Immature natural killer cell (primary cell): ENCODE data around the gene LMX1A. TPM values are rescaled to one million over a fixed set of nuclear protein-coding genes. Genes with fewer than 3 reads are reported as not detected.
A peak's percentile ranks its signal among the peaks of the same experiment; 100 is the strongest.

Experiments
- DNase-seq, 3 donors: peaks; one replicate each; pipeline ENCODE4 v3.0.0; 2022; ENCODE audit warnings: mixed read lengths in 1 of 3
- H3K27ac Mint-ChIP-seq, 6 donors: one replicate each; pipeline ENCODE4 v1.8.0; 2020; ENCODE audit warnings: mixed read lengths in 6 of 6, mild to moderate bottlenecking in 5 of 6, inconsistent platforms in 4 of 6, moderate library complexity in 3 of 6
- H3K27me3 Mint-ChIP-seq, 3 donors: one replicate each; pipeline ENCODE4 v1.8.0; 2020 to 2021; ENCODE audit warnings: low read depth in 3 of 3, mild to moderate bottlenecking in 3 of 3, mixed read lengths in 3 of 3, moderate library complexity in 3 of 3, inconsistent platforms in 1 of 3
- H3K36me3 Mint-ChIP-seq, 3 donors: one replicate each; pipeline ENCODE4 v1.8.0; 2020; ENCODE audit warnings: mixed read lengths in 3 of 3, inconsistent platforms in 2 of 3, mild to moderate bottlenecking in 2 of 3
- H3K4me1 Mint-ChIP-seq, 2 donors: one replicate each; pipeline ENCODE4 v1.8.0; 2020; ENCODE audit warnings: inconsistent platforms in 2 of 2, mild to moderate bottlenecking in 2 of 2, mixed read lengths in 2 of 2, moderate library complexity in 1 of 2
- H3K4me3 Mint-ChIP-seq, 5 donors: one replicate each; pipeline ENCODE4 v1.8.0; 2020; ENCODE audit warnings: mild to moderate bottlenecking in 5 of 5, mixed read lengths in 5 of 5, inconsistent platforms in 3 of 5, moderate library complexity in 3 of 5
- H3K9me3 Mint-ChIP-seq, 6 donors: one replicate each; pipeline ENCODE4 v1.8.0; 2020; ENCODE audit warnings: mild to moderate bottlenecking in 6 of 6, mixed read lengths in 6 of 6, inconsistent platforms in 4 of 6, moderate library complexity in 3 of 6
- polyA plus RNA-seq, 3 donors: library from polyadenylated mRNA; unstranded; fragments of 300-500 nt; fragmentation: Illumina TruSeq; gene quantifications; one replicate each; pipeline ENCODE4 v1.2.3, GENCODE V29; 2021

Gene LMX1A
- not detected for polyA plus RNA-seq

DNA sequence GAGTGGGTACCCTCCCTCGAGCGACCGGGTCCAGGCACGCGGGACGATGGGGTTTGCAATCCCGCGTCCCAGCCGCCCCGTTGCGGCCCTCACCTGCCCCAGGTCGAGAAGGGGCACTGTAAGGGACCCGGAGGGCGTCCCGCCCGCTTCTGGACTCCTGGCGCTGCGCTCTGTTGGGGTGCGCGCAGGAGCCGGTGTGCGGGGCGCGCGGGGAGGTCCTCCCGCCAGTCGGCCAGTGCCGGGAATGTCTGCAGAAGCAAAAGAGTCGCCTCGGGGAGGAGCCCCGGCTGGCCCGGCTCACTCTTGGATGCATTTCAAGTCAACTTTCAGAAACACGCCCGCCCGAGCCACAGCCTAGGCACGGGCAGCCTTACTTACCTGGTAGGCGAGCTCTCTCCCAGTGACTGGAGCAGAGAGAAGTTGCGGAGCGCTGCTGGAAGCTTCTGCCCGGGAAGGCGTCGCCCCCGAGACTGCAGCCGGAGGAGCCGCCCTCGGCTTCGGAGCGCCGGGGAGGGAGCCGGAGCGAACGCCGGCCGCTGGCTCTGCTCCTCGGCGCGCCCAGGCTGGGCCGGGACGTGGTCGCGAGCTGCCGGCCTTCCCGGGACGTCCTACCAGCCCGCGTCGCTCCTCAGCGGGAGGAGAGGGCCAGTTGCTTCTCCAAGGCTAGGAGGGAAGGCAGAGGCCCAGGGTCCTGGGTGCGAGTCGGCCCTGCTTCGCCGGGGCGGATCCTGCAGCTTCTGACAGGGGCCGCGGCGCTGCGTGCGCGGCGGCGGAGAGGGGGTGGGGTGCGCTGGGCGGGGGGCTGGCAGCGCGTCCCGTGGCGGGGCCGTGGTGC, at the start of gene LMX1A:
Gene LMX1A (minus strand): TSS at position 739 of the 835 bp plus-strand sequence. CDS start 1,156 bp downstream, outside the sequence.
- Mint-ChIP-seq H3K27ac (no peak within 1 kb of the TSS), H3K4me1 (no peaks in the 10 kb centered on the region), H3K4me3 (no peak within 1 kb of the TSS)

DNA sequence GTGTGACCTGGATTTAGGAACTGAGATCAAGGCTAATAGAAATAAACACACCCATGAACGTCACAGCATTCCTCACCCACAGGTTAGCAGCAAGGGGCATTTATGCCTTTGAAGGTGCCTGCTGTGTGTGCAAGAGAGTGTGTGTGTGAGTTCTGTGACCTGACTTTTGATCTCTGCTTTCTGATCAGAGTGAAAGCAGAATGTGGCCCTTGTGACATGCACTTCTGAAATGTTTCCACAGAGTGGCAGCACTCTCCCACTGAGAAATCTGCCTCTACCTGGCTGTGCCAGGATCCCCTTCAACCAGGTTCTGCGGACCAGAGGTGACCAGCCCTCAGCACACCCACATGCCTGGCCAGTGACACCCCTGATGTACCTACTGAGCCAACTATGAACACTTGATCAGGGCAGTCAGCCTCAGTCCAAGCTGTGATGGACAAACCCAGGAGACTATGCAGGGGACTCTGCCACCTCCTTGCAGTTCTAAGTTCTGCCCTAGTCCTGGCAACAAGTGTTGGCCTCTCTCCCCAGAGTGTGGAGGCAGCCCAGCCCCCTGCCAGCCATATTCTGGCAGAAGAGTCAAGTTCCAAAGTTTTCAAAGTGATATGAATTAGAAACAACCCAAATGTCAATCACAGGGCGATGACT, 47.4 kb upstream of the LMX1A start:
- Mint-ChIP-seq H3K27me3 (peaks cover 3 to 12% (median 9%) of the 10 kb centered on the region in 3 donors), H3K4me3 (no peak overlapping the region), H3K9me3 (peaks cover 0 to 2% (median 0%) of the 10 kb centered on the region in 6 donors), H3K36me3 (no peaks in the 10 kb centered on the region), H3K27ac (no peak overlapping the region), H3K4me1 (no peaks in the 10 kb centered on the region)
- no peak for DNase-seq

More for the DNA sequence above, at the start of gene LMX1A:
- no peaks in the 10 kb centered on the region for H3K36me3 Mint-ChIP-seq
- H3K9me3 Mint-ChIP-seq = peaks cover 0 to 5% (median 0%) of the 10 kb centered on the region in 6 donors
- peaks cover 22 to 28% (median 26%) of the 10 kb centered on the region in 3 donors for H3K27me3 Mint-ChIP-seq
- DNase-seq = no peak

- Mint-ChIP-seq H3K36me3 (no peaks in the 10 kb centered on the region), H3K27ac (no peak overlapping the region), H3K4me1 (no peaks in the 10 kb centered on the region), H3K4me3 (no peak overlapping the region), H3K9me3 (no peaks in the 10 kb centered on the region), H3K27me3 (peaks cover 3 to 10% (median 3%) of the 10 kb centered on the region in 3 donors)
- DNase-seq = no peak
Observed at GRCh38 chr1:165402517-165403111, 46.1 kb upstream of the LMX1A start.

DNA sequence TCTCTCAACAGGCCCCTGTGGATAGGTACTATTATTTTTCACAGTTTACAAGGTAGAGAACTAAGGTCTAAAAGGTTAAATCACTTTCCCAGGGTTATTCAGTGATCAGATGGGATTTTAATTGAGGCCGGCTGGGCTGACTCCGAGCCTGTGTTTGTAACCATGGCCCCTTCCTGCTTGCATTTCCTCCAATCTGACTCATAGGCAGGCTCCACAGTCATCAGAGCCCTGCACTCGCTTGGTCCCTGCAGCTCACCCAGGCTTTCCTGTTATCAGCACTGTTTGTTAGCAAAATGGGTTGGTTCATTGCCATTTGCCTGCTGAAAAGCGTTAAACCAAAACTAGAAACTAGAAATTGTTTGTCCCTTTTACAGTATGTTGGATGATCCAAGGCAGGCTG, 41.4 kb upstream of the LMX1A start:
- Mint-ChIP-seq H3K4me1 (peaks cover 7 to 8% of the 10 kb centered on the region in 2 donors), H3K36me3 (peaks cover 0 to 4% (median 0%) of the 10 kb centered on the region in 3 donors), H3K27me3 (peaks cover 9 to 16% (median 14%) of the 10 kb centered on the region in 3 donors), H3K4me3 (no peak overlapping the region), H3K27ac (no peak overlapping the region), H3K9me3 (no peaks in the 10 kb centered on the region)
- DNase-seq = no peak

GRCh38 chr1:165395901-165396300, 39.4 kb upstream of the LMX1A start:
- Mint-ChIP-seq H3K27me3 (peaks cover 17 to 20% (median 19%) of the 10 kb centered on the region in 3 donors), H3K27ac (no peak overlapping the region), H3K36me3 (peaks cover 0 to 4% (median 0%) of the 10 kb centered on the region in 3 donors), H3K9me3 (no peaks in the 10 kb centered on the region), H3K4me3 (no peak overlapping the region), H3K4me1 (peaks cover 14% of the 10 kb centered on the region in 2 donors)
- DNase-seq = no peak

DNA sequence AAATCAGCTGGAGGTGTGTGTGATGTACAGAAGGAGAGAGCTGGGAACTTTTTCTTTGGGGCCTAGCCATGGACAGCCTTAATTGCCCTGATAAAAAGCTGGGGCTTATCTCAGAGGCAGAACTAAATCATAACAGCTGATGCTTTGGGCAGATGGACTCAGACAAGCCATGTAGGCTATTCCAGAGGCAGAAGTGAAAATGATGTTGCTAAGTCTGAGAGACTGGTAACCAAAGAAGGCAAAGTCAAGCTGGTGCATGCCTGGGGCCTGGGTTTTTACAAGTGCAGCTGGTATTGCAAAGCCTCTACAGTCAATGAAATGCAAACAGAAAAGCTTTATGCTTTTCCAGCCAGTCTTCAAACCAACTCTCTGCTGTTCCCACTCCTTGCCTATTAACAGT, 39.0 kb upstream of the LMX1A start:
- H3K9me3 Mint-ChIP-seq = no peaks in the 10 kb centered on the region
- H3K4me1 Mint-ChIP-seq = peaks cover 14% of the 10 kb centered on the region in 2 donors
- H3K4me3 Mint-ChIP-seq = no peak overlapping the region
- H3K27ac Mint-ChIP-seq = no peak overlapping the region
- no peak for DNase-seq
- H3K36me3 Mint-ChIP-seq = peaks cover 0 to 4% (median 0%) of the 10 kb centered on the region in 3 donors
- peaks cover 16 to 23% (median 20%) of the 10 kb centered on the region in 3 donors for H3K27me3 Mint-ChIP-seq

- peak; percentile 81 to 88 (median 85) for DNase-seq
- peaks cover 20 to 30% (median 20%) of the 10 kb centered on the region in 3 donors for H3K27me3 Mint-ChIP-seq
- H3K36me3 Mint-ChIP-seq = peaks cover 0 to 4% (median 0%) of the 10 kb centered on the region in 3 donors
- peak overlapping the region; percentile 43 to 91 (median 78) for H3K27ac Mint-ChIP-seq
- no peaks in the 10 kb centered on the region for H3K9me3 Mint-ChIP-seq
- H3K4me3 Mint-ChIP-seq = peak overlapping the region; percentile 59 to 83 (median 68)
- peaks cover 14% of the 10 kb centered on the region in 2 donors for H3K4me1 Mint-ChIP-seq
Observed at GRCh38 chr1:165392634-165393571, 36.4 kb upstream of the LMX1A start.

GRCh38 chr1:165389609-165390008, 33.1 kb upstream of the LMX1A start:
- no peaks in the 10 kb centered on the region for H3K36me3 Mint-ChIP-seq
- no peak overlapping the region for H3K27ac Mint-ChIP-seq
- H3K9me3 Mint-ChIP-seq = no peaks in the 10 kb centered on the region
- DNase-seq = no peak
- H3K4me1 Mint-ChIP-seq = peaks cover 14% of the 10 kb centered on the region in 2 donors
- H3K4me3 Mint-ChIP-seq = no peak overlapping the region
- H3K27me3 Mint-ChIP-seq = peaks cover 22 to 30% (median 22%) of the 10 kb centered on the region in 3 donors

GRCh38 chr1:165387961-165388360, 31.4 kb upstream of the LMX1A start:
- no peak overlapping the region for H3K4me3 Mint-ChIP-seq
- DNase-seq = no peak
- H3K27me3 Mint-ChIP-seq = peaks cover 10 to 23% (median 12%) of the 10 kb centered on the region in 3 donors
- H3K4me1 Mint-ChIP-seq = peaks cover 6 to 8% of the 10 kb centered on the region in 2 donors
- H3K36me3 Mint-ChIP-seq = no peaks in the 10 kb centered on the region
- H3K9me3 Mint-ChIP-seq = no peaks in the 10 kb centered on the region
- H3K27ac Mint-ChIP-seq = no peak overlapping the region

- Mint-ChIP-seq H3K27me3 (peaks cover 7 to 19% (median 9%) of the 10 kb centered on the region in 3 donors), H3K36me3 (no peaks in the 10 kb centered on the region), H3K4me1 (peaks cover 2 to 3% of the 10 kb centered on the region in 2 donors), H3K27ac (no peak overlapping the region), H3K9me3 (no peaks in the 10 kb centered on the region), H3K4me3 (no peak overlapping the region)
- no peak for DNase-seq
Observed at GRCh38 chr1:165387505-165387904, 31.0 kb upstream of the LMX1A start.

DNA sequence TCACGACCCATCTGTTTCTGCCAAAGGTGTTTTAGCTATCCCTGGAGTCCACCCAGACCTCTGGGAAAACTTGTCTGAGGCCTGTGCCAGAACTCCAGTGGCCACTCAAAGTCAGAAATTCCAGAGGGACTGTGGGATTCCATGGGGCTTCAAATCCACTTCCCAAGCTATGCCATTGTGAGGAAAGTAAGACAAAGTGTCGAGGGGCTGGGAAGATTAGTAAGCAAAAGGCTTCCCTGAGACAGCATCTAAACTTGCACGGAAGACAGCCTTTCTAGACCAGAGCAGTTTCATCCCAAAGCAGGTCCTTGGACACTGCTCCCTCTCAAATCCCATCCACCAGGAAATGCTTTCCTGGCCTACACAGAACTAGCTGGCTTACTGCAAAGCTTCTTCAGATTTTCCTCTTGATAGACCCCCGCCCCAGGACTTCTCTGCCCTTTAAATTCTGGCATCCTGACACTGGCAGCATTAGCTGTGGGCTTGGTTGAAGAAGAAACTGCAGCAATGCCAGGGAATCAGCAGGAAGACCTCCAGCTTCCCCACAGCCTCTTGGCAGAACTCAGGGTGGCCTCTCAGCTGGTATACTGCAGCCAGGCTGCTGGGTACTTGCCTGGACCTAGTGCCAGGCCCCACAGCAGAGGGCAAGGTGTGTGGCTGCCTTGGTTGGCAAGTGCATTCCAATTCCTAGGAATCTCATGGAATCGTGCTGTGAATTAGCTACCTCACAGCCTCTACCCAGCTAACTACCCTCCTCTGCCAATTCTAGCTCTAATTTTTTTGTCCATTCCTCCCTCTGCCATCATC, 27.3 kb upstream of the LMX1A start:
- Mint-ChIP-seq H3K36me3 (no peaks in the 10 kb centered on the region), H3K27me3 (peaks cover 3 to 20% (median 4%) of the 10 kb centered on the region in 3 donors)

DNA sequence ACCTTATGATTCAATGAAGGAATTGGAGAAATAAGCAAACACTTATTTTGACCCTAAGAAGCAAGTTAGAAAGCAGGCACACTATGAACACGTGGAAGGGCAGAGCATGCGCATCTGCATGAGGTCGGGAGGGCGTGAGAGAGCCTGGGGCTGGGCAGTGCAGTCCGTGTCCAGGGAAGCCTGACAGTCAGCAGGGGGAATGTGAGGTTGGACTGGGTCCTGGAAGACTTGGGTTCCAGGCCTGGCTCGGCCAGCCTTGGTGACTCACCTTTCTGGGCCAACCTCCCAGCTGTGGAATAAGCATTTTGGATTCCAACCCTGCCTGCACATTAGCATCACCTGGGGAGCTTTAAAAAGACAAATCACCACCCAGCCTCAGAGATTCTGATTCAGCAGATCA, 26.6 kb upstream of the LMX1A start:
- Mint-ChIP-seq H3K27ac (no peak overlapping the region), H3K27me3 (peaks cover 4 to 15% (median 7%) of the 10 kb centered on the region in 3 donors), H3K4me1 (no peaks in the 10 kb centered on the region)

More for the DNA sequence above, 27.3 kb upstream of the LMX1A start:
- Mint-ChIP-seq H3K4me3 (no peak overlapping the region), H3K4me1 (no peaks in the 10 kb centered on the region), H3K27ac (no peak overlapping the region), H3K9me3 (no peaks in the 10 kb centered on the region)
- DNase-seq = no peak

More for the DNA sequence above, 26.6 kb upstream of the LMX1A start:
- Mint-ChIP-seq H3K9me3 (no peaks in the 10 kb centered on the region), H3K4me3 (no peak overlapping the region), H3K36me3 (no peaks in the 10 kb centered on the region)
- no peak for DNase-seq
